Heart left ventricle (tissue), 13 donors: ENCODE measurements around the gene STX11.

Experiments used
- POLR2A ChIP-seq, 2 donors: fragments of 450-650 bp; IDR thresholded peaks; one replicate each; pipeline ENCODE4 v1.6.1; 2017; ENCODE audit warnings: antibody characterized with exemption in 2 of 2, mild to moderate bottlenecking in 2 of 2, moderate library complexity in 2 of 2
- TF ChIP-seq, protein P1 (sequence below), 12 donors: fragments of 200-600 bp; sonication (generic) in 4 of 12; IDR thresholded peaks; one replicate each; pipeline versions ENCODE4 v1.5.0 to v1.8.0; 2018 to 2022; ENCODE audit warnings: antibody characterized with exemption in 12 of 12, mild to moderate bottlenecking in 5 of 12
- donor health status: ischemic (EF 13 %, LVEDD 7.1; RV severe dilation, severe dysfunction).
- donor health status: DM: no; HTN: yes; CAD: no.
- donor health status: DM: no; HTN: no; CAD: no.
- donor health status: ischemic (EF 25% LVEDD 6.9; RV normal size, moderate dysfunction).
- donor health status: ischemic (EF 25% LVEDD 5.7; RV mildly dilated, moderate dysfunction).
- donor health status: ischemic (EF 35%, LVEDD 5.7; RV mildly dilated, moderate dysfunction).
- donor health status: nonischemic (EF 11% LVEDD 7.7; RV severe dilation, severe dysfunction).
- donor health status: DM: yes; HTN: yes; CAD: no.
- donor health status: PGD.
- donor health status: ischemic (EF 29% LVEDD 5.4; RV normal size, mild dysfunction).
- donor health status: nonischemic (EF 23%, LVEDD 6.1; RV moderate dilation, normal function).

DNA sequence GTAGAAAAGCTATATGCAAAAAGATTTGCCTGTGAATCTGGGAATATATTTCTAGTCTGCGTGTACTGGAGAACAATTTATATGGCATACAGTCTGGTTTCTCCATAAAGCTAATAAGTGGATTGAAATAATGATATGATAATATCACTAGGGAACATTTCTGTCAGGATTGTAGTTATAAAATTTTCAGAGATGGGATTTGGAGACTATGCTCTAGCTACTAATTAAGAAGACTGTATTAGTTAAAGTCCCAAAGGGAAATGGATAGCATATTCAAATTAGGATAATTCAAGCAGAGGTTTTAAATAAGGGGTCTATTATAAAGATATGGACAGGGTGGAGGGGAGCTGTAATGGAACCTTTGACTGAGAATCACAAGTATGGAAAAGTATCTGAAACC, 7.2 kb upstream of the STX11 start:
- TF ChIP-seq, protein P1, sequence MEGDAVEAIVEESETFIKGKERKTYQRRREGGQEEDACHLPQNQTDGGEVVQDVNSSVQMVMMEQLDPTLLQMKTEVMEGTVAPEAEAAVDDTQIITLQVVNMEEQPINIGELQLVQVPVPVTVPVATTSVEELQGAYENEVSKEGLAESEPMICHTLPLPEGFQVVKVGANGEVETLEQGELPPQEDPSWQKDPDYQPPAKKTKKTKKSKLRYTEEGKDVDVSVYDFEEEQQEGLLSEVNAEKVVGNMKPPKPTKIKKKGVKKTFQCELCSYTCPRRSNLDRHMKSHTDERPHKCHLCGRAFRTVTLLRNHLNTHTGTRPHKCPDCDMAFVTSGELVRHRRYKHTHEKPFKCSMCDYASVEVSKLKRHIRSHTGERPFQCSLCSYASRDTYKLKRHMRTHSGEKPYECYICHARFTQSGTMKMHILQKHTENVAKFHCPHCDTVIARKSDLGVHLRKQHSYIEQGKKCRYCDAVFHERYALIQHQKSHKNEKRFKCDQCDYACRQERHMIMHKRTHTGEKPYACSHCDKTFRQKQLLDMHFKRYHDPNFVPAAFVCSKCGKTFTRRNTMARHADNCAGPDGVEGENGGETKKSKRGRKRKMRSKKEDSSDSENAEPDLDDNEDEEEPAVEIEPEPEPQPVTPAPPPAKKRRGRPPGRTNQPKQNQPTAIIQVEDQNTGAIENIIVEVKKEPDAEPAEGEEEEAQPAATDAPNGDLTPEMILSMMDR (IDR thresholded peaks at IDR 0.05), result no peak
- TF ChIP-seq POLR2A (IDR thresholded peaks at IDR 0.05), result no peak
